RPMI8226 (cell line): ENCODE results near the gene ANKS3.

Experiments
- DNase-seq: peaks from one replicate; pipeline ENCODE4 v3.0.0-alpha.2; 2015

ANKS3 gene

GRCh38 chr16:4664538-4665418, 69.3 kb downstream of the ANKS3 start:
- DNase-seq = no peak

- no peak for DNase-seq
Measured at GRCh38 chr16:4663777-4664465, 70.2 kb downstream of the ANKS3 start.

GRCh38 chr16:4663465-4663776, 70.7 kb downstream of the ANKS3 start:
- DNase-seq = no peak

GRCh38 chr16:4661661-4662060, 72.4 kb downstream of the ANKS3 start:
- no peak for DNase-seq

GRCh38 chr16:4660454-4661007, 73.5 kb downstream of the ANKS3 start:
- DNase-seq = no peak

- DNase-seq = no peak
Measured at GRCh38 chr16:4659363-4660353, 74.4 kb downstream of the ANKS3 start.

- DNase-seq = no peak
Measured at GRCh38 chr16:4656695-4657686, 77.1 kb downstream of the ANKS3 start.

GRCh38 chr16:4656221-4656620, 77.8 kb downstream of the ANKS3 start:
- DNase-seq = no peak

- no peak for DNase-seq
Measured at GRCh38 chr16:4655801-4656200, 78.3 kb downstream of the ANKS3 start.

- no peak for DNase-seq
Measured at GRCh38 chr16:4654964-4655590, 79.0 kb downstream of the ANKS3 start.

GRCh38 chr16:4654011-4654963, 79.8 kb downstream of the ANKS3 start:
- DNase-seq = no peak

GRCh38 chr16:4652561-4652960, 81.5 kb downstream of the ANKS3 start:
- DNase-seq = no peak

- no peak for DNase-seq
Measured at GRCh38 chr16:4651827-4652226, 82.2 kb downstream of the ANKS3 start.

- DNase-seq = peak; percentile 85
Measured at GRCh38 chr16:4650443-4651074, 83.5 kb downstream of the ANKS3 start.

- no peak for DNase-seq
Measured at GRCh38 chr16:4649744-4650442, 84.2 kb downstream of the ANKS3 start.

- no peak for DNase-seq
Measured at GRCh38 chr16:4648917-4649316, 85.2 kb downstream of the ANKS3 start.

GRCh38 chr16:4647644-4647980, 86.5 kb downstream of the ANKS3 start:
- DNase-seq = no peak

GRCh38 chr16:4646773-4647643, 87.1 kb downstream of the ANKS3 start:
- DNase-seq = no peak
